NCI-H526 treated with DMSO at 0.1 percent for 48 hours (cell line): ENCODE results near the gene AADAT.
"Not testable (repeated sequence)": the region's sequence is repeated elsewhere in the genome, so short reads cannot be mapped to it uniquely, and the experiment has no call there.

Experiments used
- DNase-seq: peaks from one replicate; lab custom pipeline; 2025; lab: John Stamatoyannopoulos, UW

AADAT gene

GRCh38 chr4:170090352-170091052, 746 bp upstream of the AADAT start:
- DNase-seq = peak; percentile 47

GRCh38 chr4:170089274-170089667, 485 bp downstream of the AADAT start:
- DNase-seq = peak; percentile 39

- peak; percentile 11 for DNase-seq
These were observed 1.0 kb downstream of the AADAT start for GRCh38 chr4:170088716-170089115.

GRCh38 chr4:170087163-170087700, 2.5 kb downstream of the AADAT start:
- DNase-seq = no peak

- DNase-seq = no peak
These were observed 6.2 kb downstream of the AADAT start for GRCh38 chr4:170083541-170083940.

GRCh38 chr4:170080496-170080895, 9.3 kb downstream of the AADAT start:
- DNase-seq = no peak

- DNase-seq = no peak
These were observed 9.8 kb downstream of the AADAT start for GRCh38 chr4:170079981-170080380.

GRCh38 chr4:170071196-170071595, 18.6 kb downstream of the AADAT start:
- DNase-seq = no peak

- no peak for DNase-seq
These were observed 21.2 kb downstream of the AADAT start for GRCh38 chr4:170068438-170069128.

GRCh38 chr4:170059421-170059820, 30.3 kb downstream of the AADAT start:
- no peak for DNase-seq

- DNase-seq = no peak
These were observed 30.9 kb downstream of the AADAT start for GRCh38 chr4:170058826-170059225.

GRCh38 chr4:170057866-170058265, 31.9 kb downstream of the AADAT start:
- no peak for DNase-seq

- DNase-seq = no peak
These were observed 36.8 kb downstream of the AADAT start for GRCh38 chr4:170052919-170053318.

- no peak for DNase-seq
These were observed 38.4 kb downstream of the AADAT start for GRCh38 chr4:170051402-170051801.

GRCh38 chr4:170049766-170050165, 40.0 kb downstream of the AADAT start:
- DNase-seq = no peak

- DNase-seq = peak; percentile 49
These were observed 41.9 kb downstream of the AADAT start for GRCh38 chr4:170047771-170048354.

- not testable (repeated sequence) for DNase-seq
These were observed 43.6 kb downstream of the AADAT start for GRCh38 chr4:170046156-170046555.

GRCh38 chr4:170040031-170040680, 49.6 kb downstream of the AADAT start:
- DNase-seq = no peak

- no peak for DNase-seq
These were observed 51.0 kb downstream of the AADAT start for GRCh38 chr4:170038769-170039168.

GRCh38 chr4:170038232-170038631, 51.5 kb downstream of the AADAT start:
- no peak for DNase-seq

- no peak for DNase-seq
These were observed 52.3 kb downstream of the AADAT start for GRCh38 chr4:170037481-170037880.

- no peak for DNase-seq
These were observed 53.9 kb downstream of the AADAT start for GRCh38 chr4:170035845-170036244.
